GM18508 (cell line): ENCODE results near the gene PSMD11.
"Not testable (repeated sequence)": the region's sequence is repeated elsewhere in the genome, so short reads cannot be mapped to it uniquely, and the experiment has no call there.

ENCODE experiments used
- ATAC-seq: cut with Tn5 transposase; IDR thresholded peaks from one replicate; pipeline ENCODE4 v1.9.1; 2021; ENCODE audit warnings: moderate number of reproducible peaks; ENCODE audit not compliant: insufficient read depth, unreplicated experiment

The PSMD11 gene

GRCh38 chr17:32504166-32504990 lies 60.1 kb downstream of the PSMD11 start:
- no peak for ATAC-seq

GRCh38 chr17:32508926-32509325 lies 64.6 kb downstream of the PSMD11 start:
- ATAC-seq, result no peak

GRCh38 chr17:32510466-32510865 lies 66.2 kb downstream of the PSMD11 start:
- no peak for ATAC-seq

GRCh38 chr17:32512328-32512727 lies 68.0 kb downstream of the PSMD11 start:
- no peak for ATAC-seq

GRCh38 chr17:32513579-32513978 lies 69.3 kb downstream of the PSMD11 start:
- ATAC-seq, result no peak

GRCh38 chr17:32514606-32515005 lies 70.3 kb downstream of the PSMD11 start:
- ATAC-seq, result no peak

GRCh38 chr17:32515677-32516383 lies 71.5 kb downstream of the PSMD11 start:
- ATAC-seq, result no peak

GRCh38 chr17:32516450-32516849 lies 72.1 kb downstream of the PSMD11 start:
- no peak for ATAC-seq

GRCh38 chr17:32516940-32517701 lies 72.8 kb downstream of the PSMD11 start:
- ATAC-seq, result no peak

GRCh38 chr17:32517982-32518381 lies 73.7 kb downstream of the PSMD11 start:
- ATAC-seq, result no peak

GRCh38 chr17:32518646-32519227 lies 74.4 kb downstream of the PSMD11 start:
- no peak for ATAC-seq

- no peak for ATAC-seq
Observed at GRCh38 chr17:32519228-32520103, 75.2 kb downstream of the PSMD11 start.

- ATAC-seq, result no peak
Observed at GRCh38 chr17:32520104-32520701, 75.9 kb downstream of the PSMD11 start.

- no peak for ATAC-seq
Observed at GRCh38 chr17:32520737-32521404, 76.6 kb downstream of the PSMD11 start.

- ATAC-seq, result no peak
Observed at GRCh38 chr17:32523017-32523680, 78.8 kb downstream of the PSMD11 start.

- peak; percentile 27 for ATAC-seq
Observed at GRCh38 chr17:32523827-32524552, 79.7 kb downstream of the PSMD11 start.

- not testable (repeated sequence) for ATAC-seq
Observed at GRCh38 chr17:32524553-32524880, 80.2 kb downstream of the PSMD11 start.

- no peak for ATAC-seq
Observed at GRCh38 chr17:32525122-32525521, 80.8 kb downstream of the PSMD11 start.
